ENCODE data around the gene STK10. TPM values are rescaled to one million over a fixed set of nuclear protein-coding genes. Genes with fewer than 3 reads are reported as not detected.

STK10 gene
- total RNA-seq, 1 experiment from 2014 or later: 22.9 TPM

GRCh38 chr5:172119921-172120688 is 67.9 kb downstream of the STK10 start:
- H2AFZ ChIP-seq (ENCODE audit: low read depth, low read length, poor library complexity, severe bottlenecking): no peak overlapping the region
- H3K79me2 ChIP-seq (ENCODE audit: insufficient read depth, low read length): no peaks in the 10 kb centered on the region
- no peak for TF ChIP-seq JUND (IDR thresholded peaks at IDR 0.05)
- TF ChIP-seq TCF7L2 (IDR thresholded peaks at IDR 0.05; ENCODE audit: borderline replicate concordance, extremely low read depth, insufficient read depth, insufficient read length): no peak
- no peak for TF ChIP-seq EGR1 (IDR thresholded peaks at IDR 0.05; ENCODE audit: low read depth)
- no peak for TF ChIP-seq FOSL1 (IDR thresholded peaks at IDR 0.05; ENCODE audit: low read depth)
- no peak for TF ChIP-seq POLR2AphosphoS5 (IDR thresholded peaks at IDR 0.05; ENCODE audit: low read depth, low read length)
- TF ChIP-seq EZH2 (IDR thresholded peaks at IDR 0.05): no peak
- no peak for TF ChIP-seq CTCF (IDR thresholded peaks at IDR 0.05 in 2 of 3, conservative IDR thresholded peaks at IDR 0.05 in 1 of 3; ENCODE audit: borderline replicate concordance in 1 of 3, insufficient read depth in 1 of 3, low read depth in 2 of 3, low read length in 2 of 3)
- TF ChIP-seq SRF (IDR thresholded peaks at IDR 0.05; ENCODE audit: low read depth): no peak
- no peak for TF ChIP-seq MAX (IDR thresholded peaks at IDR 0.05)
- TF ChIP-seq ZNF274 (IDR thresholded peaks at IDR 0.05; ENCODE audit: low read depth, low read length): no peak
- TF ChIP-seq SP1 (IDR thresholded peaks at IDR 0.05; ENCODE audit: low read depth): no peak
- TF ChIP-seq REST (IDR thresholded peaks at IDR 0.05; ENCODE audit: low read depth): no peak
- TF ChIP-seq ATF3 (IDR thresholded peaks at IDR 0.05): no peak
- TF ChIP-seq ZBTB33 (IDR thresholded peaks at IDR 0.05; ENCODE audit: extremely low read depth, insufficient replicate concordance, low read length): no peak
- TF ChIP-seq SIN3A (IDR thresholded peaks at IDR 0.05; ENCODE audit: low read depth): no peak
- no peak for TF ChIP-seq YY1 (IDR thresholded peaks at IDR 0.05; ENCODE audit: extremely low read depth, insufficient replicate concordance, low read depth, low read length)
- no peak for TF ChIP-seq CEBPB (IDR thresholded peaks at IDR 0.05; ENCODE audit: low read depth)
- no peak for TF ChIP-seq CBX3 (IDR thresholded peaks at IDR 0.05; ENCODE audit: low read depth)
- TF ChIP-seq ELF1 (IDR thresholded peaks at IDR 0.05; ENCODE audit: borderline replicate concordance, low read depth): no peak
- no peak for TF ChIP-seq POLR2A (IDR thresholded peaks at IDR 0.05; ENCODE audit: borderline replicate concordance, extremely low read depth, insufficient read depth, insufficient read length)
- H3K4me3 ChIP-seq (replicated peaks in 1 of 2; ENCODE audit: low read depth in 1 of 2, low read length in 2 of 2): no peak overlapping the region
- H3K9ac ChIP-seq (ENCODE audit: low read length): no peak overlapping the region
- ChIA-PET RAD21 (ENCODE audit: low non-redundant PET in 1 of 2, low total read pairs in 2 of 2, uncharacterized antibody in 2 of 2, unreplicated experiment in 2 of 2) (no interaction called here), POLR2A (no interaction called here), CTCF (no interaction called here)
- peaks cover 2 to 8% of the 10 kb centered on the region in 2 experiments; a peak in 1 of 4 replicates for H3K36me3 ChIP-seq (ENCODE audit: control insufficient read depth in 1 of 2, insufficient read depth in 2 of 2, low read length in 2 of 2)
- no peak for DNase-seq (ENCODE audit: low read depth, low spot score)
- H3K27me3 ChIP-seq (ENCODE audit: insufficient read depth, low read length): no peaks in the 10 kb centered on the region
- H4K20me1 ChIP-seq (ENCODE audit: insufficient read depth): no peaks in the 10 kb centered on the region
- no peak for ATAC-seq
- no peaks in the 10 kb centered on the region for H3K9me2 ChIP-seq (ENCODE audit: insufficient read depth)
- H3K4me1 ChIP-seq (ENCODE audit: control insufficient read depth in 1 of 2, insufficient read depth in 2 of 2, low read length in 2 of 2): peaks cover 0 to 5% of the 10 kb centered on the region in 2 experiments; a peak in 1 of 4 replicates
- H3K9me3 ChIP-seq (ENCODE audit: control insufficient read depth in 1 of 2, insufficient read depth in 1 of 2, low read depth in 1 of 2, low read length in 2 of 2): peaks cover 3 to 4% of the 10 kb centered on the region in 2 experiments; a peak in 2 of 4 replicates
- intact Hi-C loops (cut with micrococcal nuclease): no loop called here
- H3K4me2 ChIP-seq (ENCODE audit: low read length): no peak overlapping the region
- no TSS peak for BruUV-seq (replicated peaks)
- no peak overlapping the region for H3K27ac ChIP-seq (ENCODE audit: low read depth, low read length)
